B cell (primary cell): ENCODE data around the gene ALDOB. TPM values are rescaled to one million over a fixed set of nuclear protein-coding genes. Genes with fewer than 3 reads are reported as not detected.

ENCODE experiments used
- ATAC-seq: fragments of 200-7000 bp; cut with Tn5 transposase; one replicate; pipeline ENCODE4 v1.10.0; 2021; ENCODE audit warnings: low read depth, mild to moderate bottlenecking, moderate number of reproducible peaks, moderate library complexity
- CTCF ChIA-PET: fragments of 350-600 bp; sonication (Branson Sonifier 250); formaldehyde crosslinking; loops from one replicate; lab custom pipeline; 2021; ENCODE audit warnings: antibody characterized with exemption, inconsistent platforms; lab: Charles Lee
- POLR2A ChIA-PET: fragments of 350-600 bp; sonication (Branson Sonifier 250); formaldehyde crosslinking; loops from one replicate; lab custom pipeline; 2021; ENCODE audit warnings: antibody characterized with exemption; lab: Charles Lee
- DNase-seq: peaks from one replicate; pipeline ENCODE4 v3.0.0; 2013
- H2AFZ ChIP-seq: 2 replicates; pipeline ENCODE4 v1.6.1; 2012; ENCODE audit warnings: mild to moderate bottlenecking, low read depth, low read length; ENCODE audit not compliant: insufficient read depth, poor library complexity, severe bottlenecking
- H3K27ac ChIP-seq, 2 donors: 1 replicate in 1 of 2; 2 replicates in 1 of 2; pipeline ENCODE4 v1.5.1; 2012 to 2013; ENCODE audit warnings: low read length in 2 of 2, mild to moderate bottlenecking in 2 of 2, moderate library complexity in 1 of 2
- H3K27me3 ChIP-seq, 4 experiments: fragments of 200-600 bp in 1 of 4; sonication (generic) in 1 of 4; replicated peaks in 1 of 4; 1 replicate in 2 of 4; 2 replicates in 2 of 4; pipeline versions ENCODE4 v1.6.1 to v1.7.0; 2013 to 2016; ENCODE audit warnings: low read length in 3 of 4, mild to moderate bottlenecking in 2 of 4, mixed read lengths in 1 of 4, moderate library complexity in 1 of 4; ENCODE audit not compliant: insufficient read depth in 4 of 4, control insufficient read depth in 3 of 4; ENCODE audit errors: control extremely low read depth in 1 of 4
- H3K36me3 ChIP-seq, 2 experiments: replicated peaks in 1 of 2; 1 replicate in 1 of 2; 2 replicates in 1 of 2; pipeline versions ENCODE4 v1.6.1 to v1.7.1; 2013; ENCODE audit warnings: low read length in 1 of 2; ENCODE audit not compliant: insufficient read depth in 2 of 2, control insufficient read depth in 1 of 2; ENCODE audit errors: control extremely low read depth in 1 of 2, extremely low read depth in 1 of 2
- H3K4me1 ChIP-seq, 2 donors: fragments of 200-600 bp in 1 of 2; sonication (generic) in 1 of 2; 1 replicate in 1 of 2; 2 replicates in 1 of 2; pipeline versions ENCODE4 v1.5.1 to v1.6.1; 2013 to 2017; ENCODE audit warnings: low read length in 2 of 2; ENCODE audit not compliant: control insufficient read depth in 2 of 2, insufficient read depth in 2 of 2
- H3K4me2 ChIP-seq: replicated peaks from 2 replicates; pipeline ENCODE3; 2012; ENCODE audit warnings: mild to moderate bottlenecking, low read depth, low read length; ENCODE audit not compliant: poor library complexity, severe bottlenecking
- H3K4me3 ChIP-seq, 5 experiments: fragments of 200-600 bp in 1 of 5; sonication (generic) in 1 of 5; 1 replicate in 3 of 5; 2 replicates in 2 of 5; pipeline versions ENCODE4 v1.5.1 to v1.7.0; 2011 to 2016; ENCODE audit warnings: low read length in 4 of 5, mild to moderate bottlenecking in 4 of 5, low read depth in 2 of 5, control low read depth in 1 of 5, moderate library complexity in 1 of 5; ENCODE audit not compliant: insufficient read depth in 1 of 5; ENCODE audit errors: control extremely low read depth in 1 of 5, extremely low read depth in 1 of 5
- H3K79me2 ChIP-seq: fragments of 200-600 bp; sonication (generic); one replicate; pipeline ENCODE4 v1.6.0; 2016; ENCODE audit warnings: low read length; ENCODE audit not compliant: control insufficient read depth, insufficient read depth
- H3K9ac ChIP-seq: fragments of 200-600 bp; sonication (generic); 2 replicates; pipeline ENCODE4 v1.6.1; 2017; ENCODE audit warnings: mild to moderate bottlenecking, low read length, moderate library complexity
- H3K9me3 ChIP-seq, 3 donors: one replicate each; pipeline versions ENCODE4 v1.6.1 to v1.7.1; 2013; ENCODE audit warnings: low read length in 2 of 3; ENCODE audit not compliant: control insufficient read depth in 2 of 3, insufficient read depth in 1 of 3; ENCODE audit errors: control extremely low read depth in 1 of 3
- H4K20me1 ChIP-seq: 2 replicates; pipeline ENCODE4 v1.6.0; 2012; ENCODE audit warnings: mild to moderate bottlenecking, low read length; ENCODE audit not compliant: insufficient read depth, control insufficient read depth, poor library complexity, severe bottlenecking
- H3K27ac Mint-ChIP-seq: one replicate; pipeline ENCODE4 v1.8.0; 2021; ENCODE audit warnings: mixed read lengths
- H3K27me3 Mint-ChIP-seq: one replicate; pipeline ENCODE4 v1.8.0; 2021; ENCODE audit warnings: mixed read lengths
- H3K4me1 Mint-ChIP-seq: one replicate; pipeline ENCODE4 v1.8.0; 2021; ENCODE audit warnings: mixed read lengths
- H3K4me3 Mint-ChIP-seq: one replicate; pipeline ENCODE4 v1.8.0; 2021; ENCODE audit warnings: mixed read lengths
- H3K9me3 Mint-ChIP-seq: one replicate; pipeline ENCODE4 v1.8.0; 2022; ENCODE audit warnings: mixed read lengths; ENCODE audit not compliant: insufficient read depth
- EZH2 ChIP-seq: IDR thresholded peaks from 2 replicates; pipeline ENCODE4 v1.6.1; 2012; ENCODE audit warnings: borderline replicate concordance, low read depth, mild to moderate bottlenecking, moderate library complexity, low read length; ENCODE audit not compliant: insufficient read depth, poor library complexity, severe bottlenecking
- WGBS: methylation state at CpG from one replicate; pipeline ENCODE4 v1.1.5; 2013; ENCODE audit warnings: missing lambda C conversion rate; ENCODE audit not compliant: insufficient coverage; 5-methylcytosine and 5-hydroxymethylcytosine counted together
- intact Hi-C: fragments of 100-400 bp; cut with micrococcal nuclease; formaldehyde crosslinking; loops from one replicate; pipeline ENCODE4 v1.10.0; 2022
- polyA plus RNA-seq: library from polyadenylated mRNA; depleted of rRNA; stranded (reverse); fragments of >200 nt; gene quantifications from 2 replicates; pipeline ENCODE4 v1.2.3, GENCODE V29; 2012
- total RNA-seq, 2 donors: library from RNA; stranded (reverse); fragments of 120-200 nt in 1 of 2; gene quantifications; 1 replicate in 1 of 2; 2 replicates in 1 of 2; pipeline versions ENCODE4 v1.2.3 to v1.2.4, GENCODE V29; 2013 to 2022
- TF ChIP-seq, protein P1 (sequence below): fragments of 200-600 bp; IDR thresholded peaks from one replicate; pipeline ENCODE4 v1.8.0; 2022; ENCODE audit warnings: antibody characterized with exemption, mild to moderate bottlenecking

ALDOB gene
- total and polyA plus RNA-seq, 2 donors (not counting 1 experiment from before 2014, with no cell fraction given), result not detected

DNA sequence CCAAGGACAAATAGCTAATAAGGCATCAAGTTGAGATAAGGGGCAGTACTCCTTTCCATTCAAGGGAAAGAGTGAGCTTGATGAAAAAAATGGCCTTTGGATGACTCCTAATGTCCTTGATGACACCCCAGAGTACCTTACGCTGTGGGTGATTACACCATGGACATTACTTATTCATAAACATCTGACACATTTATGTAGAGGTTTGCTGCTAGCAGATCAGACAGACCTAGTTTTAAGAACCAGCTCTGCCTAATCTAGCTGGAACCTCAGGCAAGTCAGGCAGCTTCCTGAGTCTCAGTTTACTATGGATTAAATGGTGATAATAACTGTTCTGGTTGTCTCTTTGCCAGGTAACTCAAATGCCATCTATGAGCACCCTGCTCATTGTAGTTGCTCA lies 2.8 kb downstream of the ALDOB start:
- H3K9ac ChIP-seq, result no peak overlapping the region
- ChIA-PET CTCF (no interaction called here), POLR2A (no interaction called here)
- no peak overlapping the region for H3K27ac ChIP-seq
- no peaks in the 10 kb centered on the region for H4K20me1 ChIP-seq
- H3K79me2 ChIP-seq, result no peaks in the 10 kb centered on the region
- intact Hi-C loops, result no loop called here
- H3K36me3 ChIP-seq, result no peaks in the 10 kb centered on the region
- WGBS, result no CpG with 5 or more reads among the region's 1 CpG
- Mint-ChIP-seq H3K27me3 (peaks cover 5% of the 10 kb centered on the region), H3K4me3 (no peak overlapping the region), H3K27ac (no peak overlapping the region), H3K9me3 (no peaks in the 10 kb centered on the region), H3K4me1 (peaks cover 7% of the 10 kb centered on the region)
- no peaks in the 10 kb centered on the region for H3K9me3 ChIP-seq
- no peak for DNase-seq
- H3K27me3 ChIP-seq, result peaks cover 0 to 3% (median 0%) of the 10 kb centered on the region in 4 experiments
- no peak overlapping the region for H2AFZ ChIP-seq
- no peak for TF ChIP-seq EZH2
- TF ChIP-seq, protein P1, sequence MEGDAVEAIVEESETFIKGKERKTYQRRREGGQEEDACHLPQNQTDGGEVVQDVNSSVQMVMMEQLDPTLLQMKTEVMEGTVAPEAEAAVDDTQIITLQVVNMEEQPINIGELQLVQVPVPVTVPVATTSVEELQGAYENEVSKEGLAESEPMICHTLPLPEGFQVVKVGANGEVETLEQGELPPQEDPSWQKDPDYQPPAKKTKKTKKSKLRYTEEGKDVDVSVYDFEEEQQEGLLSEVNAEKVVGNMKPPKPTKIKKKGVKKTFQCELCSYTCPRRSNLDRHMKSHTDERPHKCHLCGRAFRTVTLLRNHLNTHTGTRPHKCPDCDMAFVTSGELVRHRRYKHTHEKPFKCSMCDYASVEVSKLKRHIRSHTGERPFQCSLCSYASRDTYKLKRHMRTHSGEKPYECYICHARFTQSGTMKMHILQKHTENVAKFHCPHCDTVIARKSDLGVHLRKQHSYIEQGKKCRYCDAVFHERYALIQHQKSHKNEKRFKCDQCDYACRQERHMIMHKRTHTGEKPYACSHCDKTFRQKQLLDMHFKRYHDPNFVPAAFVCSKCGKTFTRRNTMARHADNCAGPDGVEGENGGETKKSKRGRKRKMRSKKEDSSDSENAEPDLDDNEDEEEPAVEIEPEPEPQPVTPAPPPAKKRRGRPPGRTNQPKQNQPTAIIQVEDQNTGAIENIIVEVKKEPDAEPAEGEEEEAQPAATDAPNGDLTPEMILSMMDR, result no peak
- peaks cover 3 to 6% of the 10 kb centered on the region in 2 donors for H3K4me1 ChIP-seq
- ATAC-seq, result no peak
- no peak overlapping the region for H3K4me3 ChIP-seq
- H3K4me2 ChIP-seq, result no peak overlapping the region

DNA sequence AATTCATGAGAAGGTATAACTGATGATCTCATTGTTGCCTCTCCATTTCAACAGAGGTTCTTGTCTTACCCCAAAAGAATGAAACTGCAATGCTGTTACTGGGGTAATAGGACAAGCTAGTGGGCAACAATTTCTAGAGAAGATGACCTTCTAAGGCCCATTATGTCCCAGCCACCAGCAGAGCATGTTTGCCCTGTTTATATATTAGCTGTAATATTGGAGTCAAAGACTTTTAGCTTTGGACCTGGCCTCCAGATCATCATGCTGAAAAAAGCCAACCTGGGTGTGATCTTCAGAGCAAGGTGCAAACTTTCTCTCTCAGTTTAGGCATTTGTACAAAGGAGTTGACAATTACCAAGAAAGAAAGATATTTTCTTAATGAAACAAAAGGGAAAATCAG lies 3.4 kb downstream of the ALDOB start:
- DNase-seq (no peak), ATAC-seq (no peak)
- peaks cover under 1% of the 10 kb centered on the region for H3K27me3 Mint-ChIP-seq
- peaks cover 0 to 3% (median 0%) of the 10 kb centered on the region in 4 experiments for H3K27me3 ChIP-seq
- no peak overlapping the region for H3K4me3 Mint-ChIP-seq
- no peak overlapping the region for H2AFZ ChIP-seq
- no peaks in the 10 kb centered on the region for H3K36me3 ChIP-seq
- H3K4me3 ChIP-seq, result no peak overlapping the region
- ChIA-PET CTCF (interaction anchor here (1.1 kb wide), 1 partner anchor 16 kb away, joined by 3 read pairs; no protein-coding TSS in a partner anchor), POLR2A (no interaction called here)
- no peak overlapping the region for H3K4me2 ChIP-seq
- intact Hi-C loops, result no loop called here
- H3K27ac Mint-ChIP-seq, result no peak overlapping the region
- no peaks in the 10 kb centered on the region for H4K20me1 ChIP-seq
- H3K9me3 Mint-ChIP-seq, result no peaks in the 10 kb centered on the region
- peaks cover 6 to 7% of the 10 kb centered on the region in 2 donors for H3K4me1 ChIP-seq
- H3K27ac ChIP-seq, result no peak overlapping the region
- no peaks in the 10 kb centered on the region for H3K79me2 ChIP-seq
- no peaks in the 10 kb centered on the region for H3K9me3 ChIP-seq
- no peak overlapping the region for H3K9ac ChIP-seq
- H3K4me1 Mint-ChIP-seq, result peaks cover 10% of the 10 kb centered on the region
- TF ChIP-seq, protein P1, result no peak
- TF ChIP-seq EZH2, result no peak
